ENCODE results near the gene PKIG.
"Not testable (repeated sequence)": the region's sequence is repeated elsewhere in the genome, so short reads cannot be mapped to it uniquely, and the experiment has no call there.

The PKIG gene

DNA sequence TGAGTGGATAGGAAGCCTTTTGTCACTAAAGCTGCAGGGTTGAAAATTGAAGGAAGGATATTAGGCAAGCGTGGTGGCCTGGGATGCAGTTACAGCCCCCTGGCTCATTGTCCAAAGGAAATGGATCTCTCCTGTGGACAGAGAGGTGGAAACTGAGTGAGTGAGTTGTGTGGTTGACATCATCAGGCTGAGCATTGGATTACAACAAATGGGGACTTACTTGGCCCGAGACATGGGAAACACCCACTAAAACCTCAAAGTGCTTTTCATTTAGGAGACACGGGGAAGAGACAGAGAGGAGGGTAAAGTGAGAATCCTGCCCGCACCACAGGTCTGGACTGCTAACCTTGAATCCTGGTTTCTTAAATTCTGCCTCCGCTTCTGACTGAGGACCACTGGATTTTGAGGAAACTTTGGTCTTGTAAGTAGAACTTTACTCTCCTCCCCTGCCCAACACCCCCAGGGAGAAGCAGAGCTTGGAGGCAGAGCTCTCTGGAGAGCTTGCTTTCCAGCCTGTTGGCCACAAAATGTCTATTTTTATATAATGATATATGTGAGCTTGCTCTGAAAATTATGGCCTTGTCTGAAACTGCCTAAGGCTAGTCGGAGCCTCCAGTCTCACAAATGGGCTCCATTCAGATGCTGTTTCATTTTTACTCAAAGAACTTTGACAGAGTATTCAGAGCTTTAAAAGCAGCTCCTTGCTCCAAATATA is at the start of gene PKIG:
Gene PKIG, plus strand, starts transcription at position 269 of the 715 bp plus-strand sequence. CDS start 31,978 bp downstream, outside the sequence.
- no peak for DNase-seq

DNA sequence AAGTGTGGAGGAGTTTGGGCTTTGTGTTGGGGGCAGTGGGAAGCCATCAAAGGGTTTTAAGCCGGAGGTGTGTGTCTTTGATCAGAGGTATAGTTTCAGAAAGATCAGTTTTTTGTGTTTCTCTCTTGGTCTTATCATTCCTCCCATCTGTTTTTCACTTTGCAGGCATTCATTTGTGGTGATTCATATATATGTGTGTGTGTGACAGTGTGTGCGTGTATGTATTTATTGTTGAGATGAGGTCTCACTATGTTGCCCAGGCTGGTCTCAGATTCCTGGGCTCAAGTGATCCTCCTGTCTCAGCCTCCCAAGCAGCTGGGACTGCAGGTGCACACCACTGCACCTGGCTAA is 49.4 kb upstream of the PKIG start:
- DNase-seq: no peak

DNA sequence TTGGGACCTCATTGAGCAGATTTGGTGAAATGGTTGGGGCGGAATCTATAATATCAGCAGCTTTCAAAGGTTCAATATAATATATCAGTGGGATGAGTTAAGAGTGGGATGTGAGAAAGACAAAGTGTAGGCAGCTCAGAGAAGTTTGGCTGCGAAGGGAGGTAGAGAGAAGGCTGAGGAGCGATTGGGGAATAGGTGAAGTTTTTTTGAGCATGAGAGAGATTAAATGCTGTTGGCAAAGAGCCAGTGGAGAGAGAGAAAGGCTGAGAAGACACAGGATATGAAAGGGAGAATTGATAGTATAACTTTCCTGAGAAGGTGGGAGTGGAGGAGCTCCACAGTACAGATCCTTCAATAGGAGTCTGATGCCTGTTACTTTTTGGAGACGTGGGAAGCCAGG is 48.5 kb upstream of the PKIG start:
- no peak for DNase-seq

DNA sequence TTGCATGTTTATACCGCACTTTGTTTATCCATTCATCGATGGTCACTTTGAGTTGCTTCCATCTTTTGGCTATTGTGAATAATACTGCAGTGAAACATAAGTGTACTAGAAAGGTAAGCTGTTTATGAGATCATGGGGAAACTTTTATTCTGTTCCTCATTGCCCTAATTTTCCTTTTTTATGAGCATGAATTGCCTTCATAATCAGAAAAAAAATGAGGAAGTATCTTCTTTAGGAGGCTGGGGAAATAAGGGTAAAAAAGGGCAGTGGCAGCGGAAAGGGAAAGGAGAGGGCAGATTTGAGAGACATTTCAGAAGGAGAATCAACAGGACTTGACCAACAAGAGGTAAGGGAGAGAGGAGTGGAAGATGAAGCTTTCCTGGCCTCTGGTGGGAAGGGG is 46.2 kb upstream of the PKIG start:
- DNase-seq: no peak

DNA sequence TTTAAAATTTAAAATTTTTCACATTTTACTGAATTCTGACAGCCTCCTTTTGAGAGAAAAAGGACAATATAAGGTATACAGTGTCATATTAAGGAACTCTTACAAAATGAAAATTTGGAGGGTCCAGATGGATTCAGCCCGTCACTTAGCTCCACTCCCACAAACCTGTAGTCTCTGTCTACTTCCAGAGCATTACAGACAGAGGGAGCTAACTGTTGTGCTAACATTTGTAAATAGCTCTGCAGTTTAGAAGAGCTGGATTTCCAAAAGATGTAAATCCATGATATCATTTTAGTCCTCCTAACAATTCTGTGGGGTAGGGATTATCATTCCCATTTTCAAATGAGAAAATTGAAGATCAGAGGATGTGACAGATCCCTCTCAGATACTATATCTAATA is 44.4 kb upstream of the PKIG start:
- no peak for DNase-seq

DNA sequence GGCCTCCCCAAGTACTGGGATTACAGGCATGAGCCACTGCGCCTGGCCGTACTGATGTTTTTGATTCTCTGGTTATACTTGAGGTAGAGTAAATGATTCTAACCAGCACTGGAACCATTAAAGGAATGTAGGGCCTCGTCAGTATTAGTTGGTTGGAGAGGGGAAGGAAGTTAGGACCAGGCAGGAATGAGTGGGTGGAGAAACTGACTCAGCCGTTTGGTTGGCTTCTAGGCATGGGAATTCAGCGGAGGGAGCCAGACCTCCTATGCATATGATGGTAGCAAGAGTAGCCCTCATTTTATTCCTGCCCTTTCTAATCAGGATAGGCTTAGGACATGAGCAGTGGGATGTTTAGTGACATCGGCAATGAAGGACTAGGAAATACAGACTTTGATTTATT is 41.5 kb upstream of the PKIG start:
- no peak for DNase-seq

DNA sequence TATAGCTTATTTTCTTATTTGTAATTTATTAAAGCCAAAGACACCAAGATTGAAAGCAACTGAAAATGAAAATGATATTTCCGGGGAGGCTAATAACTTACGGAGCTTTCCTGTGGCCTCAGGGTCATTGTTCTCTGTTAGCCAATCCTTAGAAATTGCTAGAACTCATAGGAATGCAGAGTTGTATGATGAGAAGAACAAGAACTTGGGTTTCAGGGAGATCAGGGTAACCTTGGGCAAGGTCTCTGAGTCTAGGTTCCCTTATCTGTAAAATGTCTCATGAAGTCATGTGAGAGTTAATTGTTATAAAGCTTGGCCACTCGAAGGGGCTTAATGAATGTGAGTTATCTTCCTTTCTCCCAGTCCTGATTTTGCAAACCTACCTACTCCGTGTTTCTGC is 40.4 kb upstream of the PKIG start:
- no peak for DNase-seq

DNA sequence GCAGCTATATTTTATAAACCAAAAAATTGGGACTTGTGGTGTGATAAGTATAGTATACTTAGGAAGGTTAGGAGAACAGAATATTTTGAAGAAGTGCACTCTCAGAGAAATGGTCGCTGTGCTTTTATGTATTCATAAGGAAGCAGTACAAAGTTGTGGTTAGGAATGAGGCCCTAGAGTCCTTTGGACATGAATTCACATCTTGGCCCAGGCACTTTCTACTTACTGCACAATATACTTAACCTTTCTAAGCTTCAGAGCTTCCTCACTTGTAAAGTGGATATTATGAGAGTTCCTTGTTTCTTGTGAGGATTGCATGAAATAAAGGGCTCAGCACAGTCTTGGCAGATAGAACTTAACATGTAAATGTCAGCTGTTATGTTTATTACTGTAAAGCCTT is 39.5 kb upstream of the PKIG start:
- no peak for DNase-seq

DNA sequence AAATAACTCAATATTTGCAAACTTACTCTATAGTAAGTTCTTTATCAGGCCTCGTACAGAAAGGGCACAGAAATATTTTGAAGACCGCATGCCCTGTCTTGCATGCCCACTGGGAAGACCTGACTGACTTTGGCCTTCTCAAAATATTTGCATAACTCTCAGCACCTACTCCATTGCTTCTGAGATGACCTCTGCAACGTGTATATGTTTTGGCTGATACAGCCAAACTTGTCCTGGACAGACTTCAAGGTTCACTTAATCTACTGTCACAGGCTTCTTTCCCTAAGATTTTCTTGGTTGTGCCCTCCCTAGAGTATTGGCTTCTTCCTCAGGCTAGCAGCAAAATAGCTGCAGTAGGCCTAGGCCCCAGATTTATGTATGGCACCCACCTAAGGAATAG is 39.0 kb upstream of the PKIG start:
- DNase-seq: no peak

DNA sequence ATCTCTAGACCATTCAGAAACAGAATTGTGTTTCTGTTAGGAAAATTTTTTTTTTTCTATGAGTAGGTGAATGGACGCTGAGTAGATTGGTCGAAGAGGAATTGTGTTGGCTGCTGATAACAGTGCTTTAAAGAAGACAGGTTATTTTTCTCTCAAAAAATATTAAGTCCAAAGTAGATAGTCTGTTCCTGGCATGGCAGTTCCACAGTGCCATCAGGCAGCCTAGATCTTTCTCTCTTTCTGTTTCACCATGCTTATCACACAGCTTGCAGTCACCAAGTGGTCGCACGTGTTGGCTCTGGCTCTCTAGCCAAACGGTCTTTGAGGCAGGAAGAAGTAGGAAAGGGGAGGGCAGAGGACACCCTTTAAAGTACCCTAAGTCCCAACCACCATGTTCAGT is 38.1 kb upstream of the PKIG start:
- no peak for DNase-seq

DNA sequence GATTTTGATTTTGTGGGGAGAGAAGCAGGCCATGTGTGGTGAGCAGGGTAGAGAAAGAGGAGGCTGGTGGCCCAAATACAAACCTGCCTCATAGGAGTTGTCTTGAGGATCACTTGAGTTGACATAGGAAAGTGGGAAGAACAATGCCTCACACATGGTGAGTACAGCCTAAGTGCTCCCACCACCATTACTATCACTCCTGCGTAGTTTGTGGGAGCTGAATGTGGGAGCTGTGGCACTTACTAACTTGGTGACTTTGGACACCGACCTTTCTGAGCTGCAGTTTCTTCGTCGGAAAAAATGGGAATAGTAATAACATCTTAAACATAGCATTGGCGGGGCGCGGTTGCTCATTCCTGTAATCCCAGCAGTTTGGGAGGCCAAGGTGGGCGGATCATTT is 35.0 kb upstream of the PKIG start:
- no peak for DNase-seq

DNA sequence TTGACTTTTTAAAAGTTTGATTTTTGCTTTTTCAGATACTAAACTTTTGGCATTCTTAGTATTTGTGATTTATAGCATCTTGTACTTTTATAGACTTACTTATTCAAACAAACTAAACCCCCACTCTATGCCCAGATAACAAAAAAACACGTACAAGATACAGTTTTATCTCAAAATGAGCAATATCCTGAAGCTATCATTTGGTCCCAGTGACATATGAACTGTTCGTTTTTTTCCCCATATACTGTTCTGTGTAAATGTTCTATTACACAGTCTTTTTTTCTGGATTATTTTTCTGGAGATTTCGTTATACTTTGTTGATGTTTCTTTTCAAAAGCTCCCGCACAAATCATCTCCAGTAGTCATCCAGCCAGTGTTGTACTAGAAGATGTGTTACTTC is 33.3 kb upstream of the PKIG start:
- DNase-seq: no peak

DNA sequence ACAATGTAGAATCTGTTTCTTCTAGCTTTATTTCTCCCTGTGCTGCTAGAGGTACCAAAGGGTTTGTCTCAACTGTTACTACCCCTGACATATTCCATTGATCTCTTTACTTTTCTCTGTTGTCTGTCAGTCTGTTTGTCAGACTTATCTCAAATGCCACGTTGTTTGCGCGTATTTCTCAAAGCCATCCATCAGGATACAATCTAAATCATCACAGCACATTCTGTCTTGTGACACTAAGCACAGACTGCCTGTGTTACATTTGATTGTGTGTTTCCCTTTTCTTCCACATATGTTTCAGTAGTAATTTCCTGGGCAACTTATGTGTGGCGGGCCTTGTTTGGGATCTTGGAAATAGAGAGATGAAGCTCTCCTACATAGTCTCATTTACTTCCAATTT is 30.3 kb upstream of the PKIG start:
- DNase-seq: no peak

DNA sequence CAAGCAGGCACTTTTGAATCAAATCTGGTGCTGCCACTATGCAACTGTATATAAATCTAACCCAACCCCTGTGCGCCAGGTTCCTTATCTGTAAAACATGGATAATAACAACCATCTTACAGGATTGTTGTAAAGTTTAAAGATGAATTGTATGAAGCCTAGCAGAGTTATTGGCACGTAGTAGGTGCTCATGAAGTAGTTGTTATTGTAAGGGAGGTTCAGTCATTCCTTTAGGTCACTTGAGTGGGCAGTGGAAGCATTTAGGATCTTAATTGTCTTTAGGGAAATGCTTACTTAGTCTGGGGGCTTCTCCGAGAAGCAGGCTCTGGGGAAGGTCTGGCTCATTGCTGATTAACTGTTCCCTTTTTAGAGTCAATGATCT is 29.8 kb upstream of the PKIG start:
- DNase-seq: no peak

DNA sequence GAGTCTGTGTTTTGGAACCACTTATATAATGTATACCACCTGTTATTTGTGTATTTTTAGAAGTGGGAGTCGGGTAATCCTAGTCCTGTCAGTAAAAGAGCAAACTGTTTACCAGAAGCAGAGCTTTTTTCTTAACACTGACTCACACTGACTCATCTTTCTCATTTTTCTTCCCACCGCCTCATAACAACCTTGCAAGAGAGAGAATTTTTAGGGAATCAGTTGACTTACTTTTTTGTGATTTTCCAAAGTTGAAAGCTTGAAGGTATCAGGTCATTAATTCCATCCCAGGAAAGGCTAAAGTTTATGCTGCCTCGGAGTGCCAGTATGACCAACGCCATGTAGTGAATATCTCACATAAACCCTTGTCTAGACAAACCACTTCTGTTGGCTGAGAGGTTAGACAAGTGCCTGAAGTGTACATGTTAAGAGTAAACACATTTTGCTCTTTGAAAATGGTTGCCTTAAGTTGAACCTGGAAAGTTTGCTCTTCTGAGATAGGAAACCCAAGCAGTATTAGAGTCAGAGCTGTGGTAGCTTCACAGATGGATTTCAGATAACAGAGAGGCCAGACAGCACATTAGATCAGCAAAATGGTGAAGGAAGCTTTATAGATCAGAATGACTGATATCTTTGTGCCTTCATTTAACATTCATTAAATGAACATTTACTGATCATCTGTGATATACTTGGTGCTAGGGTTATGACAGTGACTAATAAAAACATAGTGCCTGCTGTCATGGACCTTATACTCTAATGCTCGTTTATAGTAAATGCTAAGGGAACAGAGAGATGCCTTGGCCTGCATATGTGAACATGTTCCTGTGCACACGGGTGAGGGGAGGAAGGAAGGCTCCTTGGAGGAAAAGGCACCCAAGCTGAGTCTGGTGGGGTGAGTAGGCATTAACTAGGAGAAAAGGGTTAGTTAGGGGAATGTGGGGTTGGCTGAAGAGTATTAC is 29.1 kb upstream of the PKIG start:
- no peak for DNase-seq

DNA sequence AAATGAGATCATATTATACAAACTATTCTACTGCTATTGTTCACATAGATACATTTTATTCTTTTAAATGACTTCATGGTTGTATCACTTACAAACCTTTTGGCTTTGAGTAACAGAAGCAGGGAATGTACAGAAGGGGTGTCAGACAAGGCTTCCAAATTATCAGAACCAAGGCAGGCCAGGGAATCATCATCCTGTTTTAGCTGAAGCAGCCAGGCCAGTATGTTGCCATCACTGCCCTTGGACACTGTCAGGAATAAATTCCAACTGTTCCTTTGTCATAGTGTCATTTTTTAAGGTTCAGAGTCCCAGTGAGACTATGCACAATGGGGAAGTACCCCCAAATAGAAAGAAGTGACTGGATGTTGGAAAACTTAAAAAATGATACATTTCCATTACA is 23.1 kb upstream of the PKIG start:
- no peak for DNase-seq

DNA sequence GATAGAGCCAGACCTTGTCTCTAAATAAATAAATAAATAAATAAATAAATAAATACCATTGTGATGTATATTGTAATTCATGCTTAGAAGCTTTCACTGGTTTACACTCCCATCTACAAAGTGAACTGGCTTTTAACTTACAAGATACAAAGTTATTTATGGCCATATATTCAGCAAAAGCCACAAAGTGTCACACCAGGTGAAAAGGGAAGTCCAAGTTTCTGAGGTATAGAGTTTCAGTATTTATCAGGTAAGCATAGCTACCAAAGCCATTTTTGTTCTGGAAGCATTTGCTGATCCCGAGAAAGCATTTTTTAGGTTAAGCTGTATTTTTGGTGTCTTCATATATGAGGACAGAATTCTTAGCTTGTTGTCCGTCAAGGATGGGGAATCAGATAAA is 22.1 kb upstream of the PKIG start:
- DNase-seq: no peak

DNA sequence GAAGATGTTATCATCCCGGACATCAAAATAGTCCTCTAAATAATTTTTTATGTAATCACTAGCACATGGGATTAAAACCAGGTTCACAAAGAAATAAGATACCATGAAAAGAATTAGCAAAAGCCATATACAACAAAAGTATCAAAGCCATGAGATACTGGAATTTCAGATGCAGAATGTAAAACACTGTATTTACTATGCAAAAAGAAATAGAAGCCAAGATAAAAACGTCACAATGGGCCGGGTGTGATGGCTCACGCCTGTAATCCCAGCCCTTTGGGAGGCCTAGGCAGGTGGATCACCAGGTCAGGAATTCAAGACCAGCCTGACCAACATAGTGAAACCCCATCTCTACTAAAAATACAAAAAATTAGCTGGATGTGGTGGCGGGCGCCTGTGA is 21.6 kb upstream of the PKIG start:
- not testable (repeated sequence) for DNase-seq

DNA sequence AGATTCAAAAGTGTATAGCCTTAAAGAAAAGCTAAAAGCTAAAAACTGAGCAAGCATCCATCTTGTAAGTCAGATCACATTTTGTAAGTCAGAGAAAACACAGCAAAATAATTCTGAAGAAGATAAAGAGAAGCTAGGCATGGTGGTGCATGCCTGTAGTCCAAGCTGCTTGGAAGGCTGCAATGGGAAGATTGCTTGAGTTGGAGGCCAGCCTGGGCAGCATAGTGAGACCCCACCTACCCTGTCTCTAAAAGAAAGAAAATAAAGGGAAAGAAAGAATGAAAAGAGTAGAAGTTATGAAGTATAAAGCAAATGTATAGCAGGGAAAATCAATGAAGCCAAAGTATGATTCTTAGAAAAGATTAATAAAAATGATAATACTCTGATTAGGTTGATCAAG is 20.5 kb upstream of the PKIG start:
- no peak for DNase-seq

DNA sequence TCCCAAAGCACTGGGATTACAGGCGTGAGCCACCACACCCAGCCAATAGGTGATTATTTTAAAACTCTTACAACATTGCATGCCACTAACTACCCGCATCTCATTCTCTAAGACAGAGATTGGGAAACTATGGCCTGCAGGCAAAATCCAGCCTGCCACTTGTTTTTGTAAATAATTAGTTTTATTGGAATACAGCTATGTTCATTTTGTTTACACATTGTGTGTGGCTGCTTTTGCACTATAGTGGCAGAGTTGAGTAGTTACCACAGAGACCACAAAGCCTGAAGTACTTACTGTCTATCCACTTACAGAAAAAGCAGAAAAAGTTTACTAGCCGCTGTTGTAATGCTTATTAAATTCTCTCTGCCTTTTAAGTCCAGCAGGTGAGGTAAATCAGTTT is 16.4 kb upstream of the PKIG start:
- no peak for DNase-seq

DNA sequence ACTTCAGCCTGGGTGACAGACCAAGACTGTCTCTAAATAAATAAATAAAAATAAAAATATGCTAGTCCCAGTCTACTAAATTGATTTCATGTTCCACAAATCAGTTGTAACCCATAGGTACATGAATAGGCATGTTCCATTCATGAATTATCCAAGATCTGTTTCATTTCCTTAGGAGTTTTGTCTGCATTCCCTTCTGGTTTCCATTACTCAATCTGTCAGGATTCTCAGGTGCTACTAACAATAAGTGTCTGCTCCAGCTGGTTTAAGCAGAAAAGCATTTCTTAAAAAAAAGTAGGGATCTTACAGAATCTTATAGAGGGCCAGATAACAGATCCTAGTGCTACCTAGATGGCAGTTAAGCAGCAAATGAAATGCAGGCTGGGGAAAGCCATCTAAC is 15.6 kb upstream of the PKIG start:
- no peak for DNase-seq

DNA sequence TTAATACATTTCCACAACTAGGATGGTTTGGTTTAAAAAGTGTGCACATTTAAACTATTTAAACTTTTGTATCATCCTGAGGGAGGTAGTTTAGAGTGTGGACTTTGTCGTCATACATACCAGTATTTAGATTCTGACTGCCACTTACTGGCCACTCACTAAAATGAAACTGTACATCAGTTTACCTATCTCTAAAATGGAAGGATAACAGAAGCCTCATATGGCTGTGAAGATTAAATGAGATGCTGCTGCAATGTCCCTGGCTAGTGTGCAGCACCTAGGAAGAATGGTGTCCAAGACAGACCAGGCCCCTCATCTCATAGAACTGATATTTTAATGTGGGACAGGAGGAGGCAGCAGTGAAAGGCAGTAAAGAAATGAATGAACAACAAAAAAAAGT is 12.0 kb upstream of the PKIG start:
- DNase-seq: no peak

DNA sequence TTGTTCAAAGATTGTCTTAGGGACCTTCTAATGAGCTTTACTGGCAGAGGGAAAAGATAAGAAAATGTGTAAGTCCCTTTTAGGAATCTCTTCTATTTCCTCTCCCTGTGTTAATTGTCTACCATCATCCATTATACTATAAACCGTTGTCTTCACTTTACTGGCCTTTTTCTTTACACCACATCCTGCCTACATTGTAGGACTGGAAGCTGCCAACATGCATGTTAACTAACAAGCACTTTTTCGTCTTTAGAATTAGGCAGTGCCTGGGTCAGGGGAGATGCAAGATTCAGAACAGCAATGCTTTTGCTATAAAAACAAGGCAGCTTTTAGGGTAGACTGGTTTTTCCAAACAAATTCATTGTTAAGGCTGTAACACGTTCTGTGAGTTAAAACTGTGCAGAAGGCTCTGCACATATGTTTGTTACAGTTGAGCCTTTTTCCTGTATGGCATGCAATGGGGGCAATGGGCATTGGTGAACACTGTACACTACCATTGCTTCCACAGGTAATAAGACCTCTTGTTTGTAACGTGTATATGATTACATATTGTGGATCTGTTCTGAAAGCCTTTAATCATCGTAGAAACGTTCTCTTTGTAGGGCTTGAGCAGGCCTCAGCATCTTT is 10.9 kb upstream of the PKIG start:
- no peak for DNase-seq
